HG03045 (cell line): ENCODE measurements around the gene ZNF562.

ENCODE experiments used
- ATAC-seq: cut with Tn5 transposase; IDR thresholded peaks from one replicate; pipeline ENCODE4 v1.9.1; 2021; ENCODE audit warnings: mild to moderate bottlenecking, moderate library complexity; ENCODE audit not compliant: unreplicated experiment

The ZNF562 gene

DNA sequence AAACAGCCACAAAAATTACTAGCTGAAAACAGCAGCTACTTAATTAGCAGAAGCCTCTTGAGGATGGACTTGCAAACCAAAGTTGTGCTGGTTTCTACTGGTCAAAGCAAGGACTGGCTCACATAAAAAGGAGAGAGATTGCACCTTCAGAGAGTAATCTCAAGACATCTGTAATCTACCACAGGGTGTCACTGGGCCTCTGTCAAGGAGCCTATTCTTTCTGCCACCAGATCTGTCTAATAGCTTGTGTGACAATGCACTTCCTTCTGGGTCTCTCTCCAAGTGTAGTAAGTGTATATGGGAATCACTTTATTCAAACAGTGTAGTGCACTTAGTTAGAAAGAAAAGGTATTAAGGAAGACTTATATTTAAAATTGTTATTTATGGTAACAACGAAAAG is 29.4 kb downstream of the ZNF562 start:
- ATAC-seq: no peak

DNA sequence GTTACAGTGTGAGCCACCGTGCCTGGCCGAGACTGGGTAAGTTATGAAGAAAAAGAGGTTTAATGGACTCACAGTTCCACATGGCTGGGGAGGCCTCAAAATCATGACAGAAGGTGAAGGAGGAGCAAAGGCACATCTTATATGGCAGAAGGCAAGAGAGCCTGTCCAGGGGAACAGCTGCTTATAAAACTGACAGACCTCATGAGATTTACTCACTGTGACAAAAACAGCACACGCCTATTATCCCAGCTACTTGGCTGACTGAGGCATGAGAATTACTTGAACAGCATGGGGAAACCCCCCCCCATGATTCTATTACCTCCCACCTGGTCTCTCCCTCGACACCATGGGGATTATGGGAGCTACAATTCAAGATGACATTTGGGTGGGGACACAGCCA is 30.4 kb downstream of the ZNF562 start:
- ATAC-seq: no peak

DNA sequence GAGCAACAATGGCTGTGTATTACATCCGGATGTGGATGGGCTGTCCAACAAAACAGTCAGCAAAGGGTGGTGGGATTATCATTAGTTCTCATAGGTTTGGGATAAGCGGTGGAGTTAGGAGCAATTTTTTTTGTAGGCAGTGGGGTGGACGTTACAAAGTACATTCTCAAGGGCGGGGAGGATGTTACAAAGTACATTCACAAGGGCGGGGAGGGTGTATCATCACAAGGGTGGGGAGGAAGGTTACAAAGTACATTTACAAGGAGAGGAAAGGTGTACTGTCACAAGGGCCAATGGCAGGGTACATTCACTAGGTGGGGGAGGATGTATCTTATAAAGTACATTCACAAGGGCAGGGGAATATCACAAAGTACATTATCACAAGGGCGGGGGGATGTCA is 33.1 kb downstream of the ZNF562 start:
- ATAC-seq: no peak

DNA sequence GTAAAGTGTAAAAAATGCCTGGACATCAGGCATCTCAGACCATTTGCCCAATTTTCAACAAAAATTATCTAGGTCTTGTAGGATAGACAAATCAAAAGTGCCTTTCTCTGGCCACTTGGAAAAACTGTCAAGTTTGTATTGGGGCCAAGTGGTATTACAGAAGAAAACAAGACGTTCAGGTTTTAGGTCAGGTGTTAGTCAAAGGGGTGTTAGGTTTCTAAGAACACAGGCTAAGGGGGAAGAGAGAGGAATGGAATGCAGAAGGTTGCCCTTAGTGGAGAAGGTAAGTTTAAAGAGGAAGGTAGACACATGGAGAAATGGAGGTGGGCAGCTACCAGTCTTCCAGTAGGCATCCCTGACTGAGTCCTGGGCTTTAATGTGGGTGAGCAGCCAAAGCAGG is 33.9 kb downstream of the ZNF562 start:
- no peak for ATAC-seq

DNA sequence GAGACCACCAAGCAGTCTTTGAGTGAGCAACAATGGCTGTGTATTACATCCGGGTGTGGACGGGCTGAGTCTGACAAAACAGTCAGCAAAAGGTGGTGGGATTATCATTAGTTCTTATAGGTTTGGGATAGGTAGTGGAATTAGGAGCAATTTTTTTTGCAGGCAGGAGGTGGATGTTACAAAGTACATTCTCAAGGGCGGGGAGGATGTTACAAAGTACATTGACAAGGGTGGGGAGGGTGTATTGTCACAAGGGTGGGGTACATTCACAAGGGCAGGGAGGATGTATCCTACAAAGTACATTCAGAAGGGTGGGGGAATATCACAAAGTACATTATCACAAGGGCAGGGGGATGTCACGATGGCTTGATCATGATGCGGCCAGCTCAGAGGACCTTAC is 38.9 kb downstream of the ZNF562 start:
- ATAC-seq: no peak

DNA sequence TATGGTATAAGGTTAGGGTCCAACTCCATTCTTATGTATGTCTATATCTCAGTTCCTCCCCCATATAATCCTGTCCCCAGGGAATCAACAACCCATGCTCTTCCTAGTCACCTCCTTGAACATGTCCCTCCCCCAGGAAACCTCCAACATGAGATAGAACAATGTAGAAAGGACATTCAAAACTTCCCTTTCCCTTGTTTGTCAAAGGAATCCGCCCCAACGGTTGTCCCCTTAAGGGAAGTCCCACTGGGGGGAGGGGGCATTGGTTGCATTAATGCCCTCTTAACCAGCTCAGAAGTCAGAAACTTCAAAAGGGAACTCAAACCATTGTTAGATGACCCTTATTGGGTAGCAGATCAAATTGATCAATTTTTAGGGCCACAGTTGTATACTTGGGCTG is 47.0 kb downstream of the ZNF562 start:
- ATAC-seq: no peak

DNA sequence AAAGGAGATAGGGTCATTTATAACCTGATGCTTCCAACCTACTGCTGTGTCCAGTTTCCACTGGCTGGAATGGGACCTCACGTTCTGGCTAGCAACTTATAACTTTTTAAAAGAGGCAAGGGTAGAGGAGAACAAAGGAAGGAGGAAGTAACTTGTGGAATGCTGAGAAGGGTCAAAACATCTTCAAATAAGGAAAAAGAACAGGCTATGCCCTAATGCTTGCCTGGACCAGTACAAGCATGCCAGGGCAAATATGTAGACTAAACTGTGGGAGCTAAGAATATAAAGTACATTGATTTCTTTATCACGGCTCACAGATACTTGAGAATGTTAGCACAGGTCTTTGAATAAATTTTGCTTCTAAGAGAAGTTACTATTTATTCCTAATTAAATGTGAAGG is 52.4 kb downstream of the ZNF562 start:
- ATAC-seq: no peak

DNA sequence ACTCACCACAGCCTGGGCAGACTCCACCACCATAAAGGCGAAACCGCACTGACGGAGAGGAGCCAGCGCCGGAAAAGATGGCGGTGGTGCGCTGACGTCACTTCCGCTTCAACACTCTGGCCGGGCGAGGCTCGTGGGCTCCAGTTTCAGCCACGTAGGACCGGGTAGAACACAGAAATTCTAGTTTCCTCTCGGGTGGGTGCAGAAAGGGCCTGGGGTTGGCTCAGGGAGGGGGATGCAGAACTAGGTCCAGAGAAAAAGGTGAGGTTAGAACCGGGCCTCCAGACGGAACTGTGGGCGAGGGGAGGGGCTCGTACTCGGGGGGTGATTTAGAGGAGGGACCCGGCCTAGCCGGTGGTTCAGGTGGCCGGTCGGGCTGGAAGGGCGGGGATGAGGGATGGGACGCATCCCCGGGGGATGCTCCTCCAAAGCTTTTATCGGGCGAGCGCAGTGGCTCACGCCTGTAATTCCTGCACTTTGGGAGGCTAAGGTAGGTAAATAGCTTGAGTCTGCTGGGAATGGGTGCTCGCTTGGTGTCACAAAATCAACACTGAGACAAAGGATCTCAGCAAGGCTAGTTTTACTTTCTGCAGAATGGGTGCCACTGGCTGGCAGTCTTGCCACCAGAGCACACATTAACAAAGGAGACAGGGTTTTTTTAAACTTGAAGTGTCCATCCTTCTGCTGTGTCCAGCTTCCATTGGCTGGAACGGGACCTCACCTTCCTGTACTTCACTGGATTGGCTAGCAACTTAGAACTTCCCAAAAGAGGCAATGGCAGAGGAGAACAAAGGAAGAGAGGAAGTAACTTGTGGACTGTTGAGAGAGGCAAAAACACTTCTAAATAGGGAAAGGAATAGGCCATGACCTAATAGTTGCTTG is 53.5 kb downstream of the ZNF562 start, which contains the start of gene ZNF561:
TSS of gene ZNF561 (minus strand) at position 77 of the 882 bp plus-strand sequence. CDS start 1,776 bp downstream, outside the sequence.
- ATAC-seq: peak; percentile 76

DNA sequence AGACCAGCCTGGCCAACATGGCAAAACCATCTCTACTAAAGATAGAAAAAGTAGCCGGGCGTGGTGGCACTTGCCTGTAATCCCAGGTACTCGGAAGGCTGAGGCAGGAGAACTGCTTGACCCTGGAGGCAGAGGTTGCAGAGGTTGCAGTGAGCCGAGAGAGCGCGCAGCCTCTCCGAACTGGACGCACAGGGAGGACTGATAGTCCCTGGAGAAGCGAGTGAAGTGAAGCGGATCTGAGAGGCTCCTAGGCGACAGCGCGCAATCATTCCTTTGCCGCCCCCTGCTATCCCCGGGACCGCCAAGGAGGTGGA is 54.1 kb downstream of the ZNF562 start:
- no peak for ATAC-seq

DNA sequence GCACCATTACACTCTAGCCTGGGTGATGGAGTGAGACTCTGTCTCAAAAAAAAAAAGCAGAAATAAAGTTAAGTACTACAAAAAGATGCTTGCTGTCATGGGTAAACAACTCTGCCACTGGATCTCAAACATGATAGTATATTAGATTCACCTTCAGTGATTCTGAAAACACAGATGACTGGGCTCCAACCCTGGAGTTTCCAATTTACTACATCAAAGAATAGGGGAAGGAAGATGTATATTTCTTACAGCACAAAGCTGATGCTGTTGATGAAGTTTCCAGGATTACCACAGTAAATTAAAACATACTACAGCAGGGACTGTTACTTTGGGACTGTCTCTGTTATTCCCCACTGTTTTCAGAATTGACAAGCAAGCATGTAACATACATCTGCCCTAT is 59.1 kb downstream of the ZNF562 start:
- ATAC-seq: no peak

DNA sequence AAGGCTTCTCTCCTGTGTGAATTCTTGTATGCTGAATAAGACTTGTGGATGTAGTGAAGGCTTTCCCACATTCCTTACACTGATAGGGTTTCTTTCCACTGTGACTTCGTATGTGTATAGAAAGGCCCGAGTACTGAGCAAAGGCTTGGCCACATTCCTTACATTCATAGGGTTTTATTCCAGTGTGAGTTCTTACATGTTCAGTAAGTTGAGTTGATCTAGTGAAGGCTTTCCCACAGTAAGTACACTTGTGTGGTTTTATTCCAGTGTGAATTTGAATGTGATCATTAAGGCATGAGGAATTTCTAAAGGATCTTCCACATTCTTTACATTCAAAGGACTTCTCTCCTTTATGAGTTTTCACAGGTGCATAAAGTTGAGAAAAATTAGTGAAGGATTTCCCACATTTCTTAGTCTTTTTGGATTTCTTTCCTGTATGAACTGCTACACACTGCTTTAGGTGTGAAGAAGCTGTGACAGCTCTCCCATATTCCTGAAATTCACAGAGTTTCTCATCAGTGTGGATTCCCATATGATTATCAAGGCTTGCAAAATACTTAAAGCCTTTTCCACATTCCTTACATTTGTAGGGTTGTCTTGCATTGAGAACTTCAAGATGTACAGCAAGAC is 64.3 kb downstream of the ZNF562 start:
- no peak for ATAC-seq

DNA sequence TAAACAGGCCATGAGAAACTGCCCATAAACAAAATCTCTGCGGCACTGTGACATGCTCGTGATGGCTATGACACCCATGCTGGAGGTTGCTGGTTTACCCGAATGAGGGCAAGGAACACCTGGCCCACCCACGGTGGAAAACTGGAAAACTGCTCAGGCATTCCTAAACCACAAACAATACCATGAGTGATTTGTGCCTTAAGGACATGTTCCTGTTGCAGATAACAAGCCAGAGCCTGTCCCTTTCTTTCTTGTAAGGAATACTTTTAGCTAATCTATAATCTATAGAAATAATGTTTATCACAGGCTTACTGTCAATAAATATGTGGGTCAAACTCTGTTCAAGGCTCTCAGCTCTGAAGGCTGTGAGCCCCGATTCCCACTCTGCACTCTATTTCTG is 66.0 kb downstream of the ZNF562 start:
- ATAC-seq: no peak

DNA sequence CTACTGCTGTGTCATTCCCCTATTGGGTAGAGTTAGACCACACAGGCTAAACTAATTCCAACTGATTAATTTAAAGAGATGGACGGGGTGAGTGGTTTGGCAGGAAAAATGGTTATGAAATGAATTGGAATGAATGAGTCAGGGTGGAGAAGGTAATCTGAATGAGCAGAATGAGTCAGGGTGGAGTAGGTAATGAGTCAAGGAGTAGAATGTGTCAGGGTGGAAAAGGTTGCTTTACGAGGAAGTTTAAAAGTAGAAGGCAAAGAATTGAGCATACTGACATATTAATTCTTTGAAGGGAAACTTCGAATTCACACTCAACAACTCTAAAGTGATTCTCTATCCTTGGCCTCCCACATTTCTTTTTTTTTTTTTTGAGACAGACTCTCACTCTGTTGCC is 77.9 kb downstream of the ZNF562 start:
- no peak for ATAC-seq
